Measurements from ENCODE around the gene SRRM2.

GRCh38 chr16:2745116-2745890 is 7.1 kb upstream of the SRRM2 start:
- TF ChIP-seq CTCF (conservative IDR thresholded peaks at IDR 0.05) = no peak
- no peak for TF ChIP-seq EZH2 (IDR thresholded peaks at IDR 0.05; ENCODE audit: low read depth)

All from PC-9 (cell line).